ENCODE measurements around the gene WWOX. TPM values are rescaled to one million over a fixed set of nuclear protein-coding genes. Genes with fewer than 3 reads are reported as not detected.

The WWOX gene
- total RNA-seq, 1 donor from 2014 or later: 12.6 TPM

- DNase-seq (ENCODE audit: low read depth) (no peak), FAIRE-seq (no peak)
- Histone ChIP-seq H3K36me3 (ENCODE audit: control insufficient read depth, insufficient read depth, low read length) (no peaks in the 10 kb centered on the region), H3K4me3 (ENCODE audit: low read depth, low read length) (no peak overlapping the region), H3K27me3 (ENCODE audit: control insufficient read depth, insufficient read depth, low read length) (no peaks in the 10 kb centered on the region)
- TF ChIP-seq CTCF (IDR thresholded peaks at IDR 0.05; ENCODE audit: insufficient read depth, low read length, severe bottlenecking): no peak
Measured at GRCh38 chr16:78768226-78768625, 668.8 kb downstream of the WWOX start.

GRCh38 chr16:78768718-78769117, 669.3 kb downstream of the WWOX start:
- Histone ChIP-seq H3K27me3 (ENCODE audit: control insufficient read depth, insufficient read depth, low read length) (no peaks in the 10 kb centered on the region), H3K4me3 (ENCODE audit: low read depth, low read length) (no peak overlapping the region), H3K36me3 (ENCODE audit: control insufficient read depth, insufficient read depth, low read length) (no peaks in the 10 kb centered on the region)
- TF ChIP-seq CTCF (IDR thresholded peaks at IDR 0.05; ENCODE audit: insufficient read depth, low read length, severe bottlenecking): no peak
- no peak for DNase-seq (ENCODE audit: low read depth)
- FAIRE-seq: no peak

GRCh38 chr16:78770353-78771091, 671.1 kb downstream of the WWOX start:
- TF ChIP-seq CTCF (IDR thresholded peaks at IDR 0.05; ENCODE audit: insufficient read depth, low read length, severe bottlenecking): peak; percentile 69
- no peak for FAIRE-seq
- no peaks in the 10 kb centered on the region for H3K27me3 ChIP-seq (ENCODE audit: control insufficient read depth, insufficient read depth, low read length)
- peak; percentile 19 for DNase-seq (ENCODE audit: low read depth)
- no peak overlapping the region for H3K4me3 ChIP-seq (ENCODE audit: low read depth, low read length)
- H3K36me3 ChIP-seq (ENCODE audit: control insufficient read depth, insufficient read depth, low read length): no peaks in the 10 kb centered on the region

- TF ChIP-seq CTCF (IDR thresholded peaks at IDR 0.05; ENCODE audit: insufficient read depth, low read length, severe bottlenecking): no peak
- FAIRE-seq: no peak
- H3K27me3 ChIP-seq (ENCODE audit: control insufficient read depth, insufficient read depth, low read length): no peaks in the 10 kb centered on the region
- DNase-seq (ENCODE audit: low read depth): no peak
- no peaks in the 10 kb centered on the region for H3K36me3 ChIP-seq (ENCODE audit: control insufficient read depth, insufficient read depth, low read length)
- no peak overlapping the region for H3K4me3 ChIP-seq (ENCODE audit: low read depth, low read length)
Measured at GRCh38 chr16:78773291-78773702, 673.8 kb downstream of the WWOX start.

- no peaks in the 10 kb centered on the region for H3K27me3 ChIP-seq (ENCODE audit: control insufficient read depth, insufficient read depth, low read length)
- no peak for TF ChIP-seq CTCF (IDR thresholded peaks at IDR 0.05; ENCODE audit: insufficient read depth, low read length, severe bottlenecking)
- no peaks in the 10 kb centered on the region for H3K36me3 ChIP-seq (ENCODE audit: control insufficient read depth, insufficient read depth, low read length)
- FAIRE-seq (no peak), DNase-seq (ENCODE audit: low read depth) (no peak)
- H3K4me3 ChIP-seq (ENCODE audit: low read depth, low read length): no peak overlapping the region
Measured at GRCh38 chr16:78773706-78774105, 674.3 kb downstream of the WWOX start.

GRCh38 chr16:78775161-78775561, 675.7 kb downstream of the WWOX start:
- FAIRE-seq (no peak), DNase-seq (ENCODE audit: low read depth) (no peak)
- no peaks in the 10 kb centered on the region for H3K36me3 ChIP-seq (ENCODE audit: control insufficient read depth, insufficient read depth, low read length)
- no peak overlapping the region for H3K4me3 ChIP-seq (ENCODE audit: low read depth, low read length)
- H3K27me3 ChIP-seq (ENCODE audit: control insufficient read depth, insufficient read depth, low read length): no peaks in the 10 kb centered on the region
- TF ChIP-seq CTCF (IDR thresholded peaks at IDR 0.05; ENCODE audit: insufficient read depth, low read length, severe bottlenecking): no peak

All from bronchial epithelial cell (primary cell).